Glomerular visceral epithelial cell (primary cell): ENCODE measurements around the gene ZNF121.
"Not testable (repeated sequence)": the region's sequence is repeated elsewhere in the genome, so short reads cannot be mapped to it uniquely, and the experiment has no call there.

ENCODE experiments used
- DNase-seq: peaks from one replicate; pipeline ENCODE4 v3.0.0-alpha.2; 2016; ENCODE audit errors: extremely low spot score

The ZNF121 gene

GRCh38 chr19:9584073-9584833 is at the start of gene ZNF121:
TSS of gene ZNF121 (minus strand) at chr19:9584504. CDS start at chr19:9568097, 16,407 bp downstream.
- DNase-seq = peak; percentile 82

GRCh38 chr19:9627856-9628255 is 43.6 kb upstream of the ZNF121 start:
- DNase-seq = no peak

DNA sequence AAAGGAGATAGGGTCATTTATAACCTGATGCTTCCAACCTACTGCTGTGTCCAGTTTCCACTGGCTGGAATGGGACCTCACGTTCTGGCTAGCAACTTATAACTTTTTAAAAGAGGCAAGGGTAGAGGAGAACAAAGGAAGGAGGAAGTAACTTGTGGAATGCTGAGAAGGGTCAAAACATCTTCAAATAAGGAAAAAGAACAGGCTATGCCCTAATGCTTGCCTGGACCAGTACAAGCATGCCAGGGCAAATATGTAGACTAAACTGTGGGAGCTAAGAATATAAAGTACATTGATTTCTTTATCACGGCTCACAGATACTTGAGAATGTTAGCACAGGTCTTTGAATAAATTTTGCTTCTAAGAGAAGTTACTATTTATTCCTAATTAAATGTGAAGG is 38.2 kb upstream of the ZNF121 start:
- DNase-seq = no peak

DNA sequence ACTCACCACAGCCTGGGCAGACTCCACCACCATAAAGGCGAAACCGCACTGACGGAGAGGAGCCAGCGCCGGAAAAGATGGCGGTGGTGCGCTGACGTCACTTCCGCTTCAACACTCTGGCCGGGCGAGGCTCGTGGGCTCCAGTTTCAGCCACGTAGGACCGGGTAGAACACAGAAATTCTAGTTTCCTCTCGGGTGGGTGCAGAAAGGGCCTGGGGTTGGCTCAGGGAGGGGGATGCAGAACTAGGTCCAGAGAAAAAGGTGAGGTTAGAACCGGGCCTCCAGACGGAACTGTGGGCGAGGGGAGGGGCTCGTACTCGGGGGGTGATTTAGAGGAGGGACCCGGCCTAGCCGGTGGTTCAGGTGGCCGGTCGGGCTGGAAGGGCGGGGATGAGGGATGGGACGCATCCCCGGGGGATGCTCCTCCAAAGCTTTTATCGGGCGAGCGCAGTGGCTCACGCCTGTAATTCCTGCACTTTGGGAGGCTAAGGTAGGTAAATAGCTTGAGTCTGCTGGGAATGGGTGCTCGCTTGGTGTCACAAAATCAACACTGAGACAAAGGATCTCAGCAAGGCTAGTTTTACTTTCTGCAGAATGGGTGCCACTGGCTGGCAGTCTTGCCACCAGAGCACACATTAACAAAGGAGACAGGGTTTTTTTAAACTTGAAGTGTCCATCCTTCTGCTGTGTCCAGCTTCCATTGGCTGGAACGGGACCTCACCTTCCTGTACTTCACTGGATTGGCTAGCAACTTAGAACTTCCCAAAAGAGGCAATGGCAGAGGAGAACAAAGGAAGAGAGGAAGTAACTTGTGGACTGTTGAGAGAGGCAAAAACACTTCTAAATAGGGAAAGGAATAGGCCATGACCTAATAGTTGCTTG is 37.1 kb upstream of the ZNF121 start, which contains the start of gene ZNF561:
ZNF561 (minus strand) TSS at position 77 of the 882 bp plus-strand sequence. CDS start 1,776 bp downstream, outside the sequence.
- peak; percentile 91 for DNase-seq

- DNase-seq = no peak
Measured at GRCh38 chr19:9620842-9621155, 36.5 kb upstream of the ZNF121 start.

DNA sequence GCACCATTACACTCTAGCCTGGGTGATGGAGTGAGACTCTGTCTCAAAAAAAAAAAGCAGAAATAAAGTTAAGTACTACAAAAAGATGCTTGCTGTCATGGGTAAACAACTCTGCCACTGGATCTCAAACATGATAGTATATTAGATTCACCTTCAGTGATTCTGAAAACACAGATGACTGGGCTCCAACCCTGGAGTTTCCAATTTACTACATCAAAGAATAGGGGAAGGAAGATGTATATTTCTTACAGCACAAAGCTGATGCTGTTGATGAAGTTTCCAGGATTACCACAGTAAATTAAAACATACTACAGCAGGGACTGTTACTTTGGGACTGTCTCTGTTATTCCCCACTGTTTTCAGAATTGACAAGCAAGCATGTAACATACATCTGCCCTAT is 31.5 kb upstream of the ZNF121 start:
- no peak for DNase-seq

- DNase-seq = no peak
Measured at GRCh38 chr19:9610484-9611113, 26.3 kb upstream of the ZNF121 start.

DNA sequence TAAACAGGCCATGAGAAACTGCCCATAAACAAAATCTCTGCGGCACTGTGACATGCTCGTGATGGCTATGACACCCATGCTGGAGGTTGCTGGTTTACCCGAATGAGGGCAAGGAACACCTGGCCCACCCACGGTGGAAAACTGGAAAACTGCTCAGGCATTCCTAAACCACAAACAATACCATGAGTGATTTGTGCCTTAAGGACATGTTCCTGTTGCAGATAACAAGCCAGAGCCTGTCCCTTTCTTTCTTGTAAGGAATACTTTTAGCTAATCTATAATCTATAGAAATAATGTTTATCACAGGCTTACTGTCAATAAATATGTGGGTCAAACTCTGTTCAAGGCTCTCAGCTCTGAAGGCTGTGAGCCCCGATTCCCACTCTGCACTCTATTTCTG is 24.6 kb upstream of the ZNF121 start:
- DNase-seq = no peak

GRCh38 chr19:9597027-9597426 is 12.7 kb upstream of the ZNF121 start:
- peak; percentile 68 for DNase-seq

DNA sequence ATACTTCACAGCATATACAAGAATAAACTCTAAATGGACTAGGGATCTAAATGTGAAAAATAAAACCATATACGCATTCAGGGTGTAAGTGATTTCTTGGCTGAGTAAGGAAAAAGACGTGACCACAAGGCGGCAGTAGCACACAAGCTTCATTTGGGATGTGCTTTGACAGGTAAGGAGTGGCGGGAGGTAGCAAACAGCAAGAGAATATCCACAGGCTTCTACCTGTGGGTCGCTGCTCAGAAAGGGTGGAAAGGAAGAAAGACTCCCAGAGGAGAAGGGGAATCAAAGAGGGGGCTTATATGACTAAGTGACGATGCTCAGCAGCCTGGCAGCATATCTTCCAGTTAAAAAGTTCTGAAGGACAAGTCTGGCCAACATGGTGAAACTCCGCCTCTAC is 2.5 kb upstream of the ZNF121 start:
- peak; percentile 73 for DNase-seq

- not testable (repeated sequence) for DNase-seq
Measured at GRCh38 chr19:9582081-9582725, 2.1 kb downstream of the ZNF121 start.

DNA sequence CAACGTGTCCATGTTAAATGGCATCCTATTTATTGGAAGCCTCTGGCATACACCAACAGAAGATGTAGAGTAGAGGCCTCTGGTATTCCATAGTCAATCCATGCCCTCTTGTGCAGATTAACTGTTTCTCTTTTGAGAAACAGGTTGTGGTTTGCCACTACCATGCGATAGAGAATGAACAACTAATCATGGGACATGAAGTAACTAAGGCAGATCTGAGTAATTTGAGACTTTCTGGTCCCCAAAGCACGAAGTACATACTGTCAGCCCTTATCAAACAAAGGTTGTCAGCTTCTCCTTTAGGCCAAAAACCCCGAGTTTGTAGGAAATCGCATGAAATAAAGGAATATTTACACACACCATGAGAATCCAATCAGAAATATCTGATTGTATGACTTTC is 3.6 kb downstream of the ZNF121 start:
- no peak for DNase-seq

DNA sequence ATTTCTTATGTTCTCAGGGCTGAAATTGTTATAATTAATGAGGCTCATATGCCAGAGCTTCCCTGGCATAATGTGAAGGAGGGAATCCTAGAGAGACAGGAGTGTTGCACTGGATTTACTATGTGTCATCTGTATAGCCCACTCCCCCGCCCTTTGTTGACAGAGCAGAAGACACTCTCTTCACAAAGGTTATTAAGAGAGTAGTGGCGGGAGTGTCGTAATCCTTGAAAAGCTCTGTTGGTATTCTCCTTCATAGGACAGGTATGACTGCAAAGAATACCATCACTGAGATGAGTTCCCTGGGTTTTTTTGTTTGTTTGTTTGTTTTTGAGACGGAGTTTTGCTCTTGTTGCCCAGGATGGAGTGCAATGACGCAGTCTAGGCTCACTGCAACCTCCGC is 14.0 kb downstream of the ZNF121 start:
- no peak for DNase-seq

- no peak for DNase-seq
Measured at GRCh38 chr19:9566729-9567128, 17.6 kb downstream of the ZNF121 start.

DNA sequence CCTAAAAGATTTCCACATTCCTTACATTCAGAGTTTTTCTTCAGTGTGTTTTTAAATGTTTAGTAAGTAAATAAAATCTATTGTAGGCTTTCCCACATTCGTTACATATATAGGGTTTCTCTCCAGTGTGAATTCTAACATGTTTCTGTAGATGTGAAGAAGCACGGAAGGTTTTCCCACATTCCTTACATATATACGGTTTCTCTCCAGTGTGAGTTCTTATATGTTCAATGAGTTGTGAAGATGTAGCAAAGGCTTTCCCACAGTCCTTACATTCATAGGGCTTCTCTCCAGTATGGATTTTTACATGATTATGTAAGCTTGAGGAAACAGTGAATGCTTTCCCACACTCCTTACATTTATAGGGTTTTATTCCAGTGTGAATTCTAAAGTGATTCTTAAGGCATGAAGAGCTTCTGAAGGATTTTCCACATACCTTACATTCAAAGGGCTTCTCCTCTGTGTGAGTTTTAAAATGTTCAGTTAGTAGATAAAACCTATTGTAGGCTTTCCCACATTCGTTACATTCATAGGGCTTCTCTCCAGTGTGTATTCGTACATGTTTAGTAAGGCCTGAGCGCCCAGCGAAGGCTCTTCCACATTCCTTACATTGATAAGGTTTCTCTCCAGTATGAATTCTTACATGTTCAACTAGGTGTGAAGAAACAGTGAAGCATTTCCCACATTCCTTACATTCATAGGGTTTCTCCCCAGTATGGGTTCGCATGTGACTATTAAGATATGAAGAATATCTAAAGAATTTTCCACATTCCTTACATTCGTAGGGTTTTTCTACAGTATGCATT is 18.2 kb downstream of the ZNF121 start:
- DNase-seq = no peak

DNA sequence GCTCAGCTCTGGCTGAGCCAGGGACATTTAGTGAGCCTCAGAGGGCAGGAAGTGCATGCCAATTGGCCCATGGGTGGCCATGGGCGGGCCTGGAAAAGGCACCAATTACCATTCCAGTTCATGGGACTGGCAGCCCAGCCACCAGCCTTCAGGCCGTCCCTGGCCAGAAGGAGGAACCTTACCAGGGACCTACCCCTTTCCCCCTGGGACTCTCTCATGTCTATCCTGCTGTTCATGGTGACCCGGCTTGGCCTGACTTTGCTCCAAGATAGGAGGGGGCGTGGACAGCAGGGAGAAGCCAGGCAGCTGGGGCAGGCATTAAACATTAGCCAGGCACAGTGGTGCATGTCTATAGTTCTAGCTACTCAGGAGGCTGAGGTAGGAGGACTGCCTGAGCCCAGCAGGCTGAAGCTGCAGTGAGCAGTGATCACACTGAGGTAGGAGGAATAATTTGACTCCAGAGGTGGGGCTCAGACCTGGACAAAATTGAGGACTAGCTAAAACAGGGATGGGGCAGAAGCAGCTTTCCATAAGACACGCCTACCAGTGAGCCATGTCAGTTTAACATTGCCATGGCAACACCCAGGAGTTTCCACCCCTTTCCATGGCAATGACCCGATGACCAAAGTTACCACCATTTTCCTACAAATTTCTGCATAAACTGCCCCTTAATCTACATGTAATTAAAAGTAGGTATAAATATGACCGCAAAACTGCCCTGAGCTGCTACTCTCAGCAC is 31.6 kb downstream of the ZNF121 start:
- no peak for DNase-seq

DNA sequence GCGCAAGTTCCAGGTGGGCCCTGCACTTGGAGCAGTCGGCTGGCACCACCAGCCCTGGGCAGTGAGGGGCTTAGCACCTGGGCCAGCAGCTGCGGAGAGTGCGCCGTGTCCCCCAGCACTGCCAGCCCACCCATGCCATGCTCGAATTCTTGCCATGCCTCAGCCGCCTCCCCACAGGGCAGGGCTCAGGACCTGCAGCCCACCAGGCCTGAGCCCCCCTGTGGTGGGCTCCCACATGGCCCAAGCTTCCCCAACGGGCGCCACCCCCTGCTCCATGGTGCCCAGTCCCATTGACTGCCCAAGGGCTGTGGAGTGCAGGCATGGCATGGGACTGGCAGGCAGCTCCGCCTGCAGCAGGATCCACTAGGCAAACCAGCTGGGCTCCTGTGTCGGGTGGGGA is 36.4 kb downstream of the ZNF121 start:
- no peak for DNase-seq

DNA sequence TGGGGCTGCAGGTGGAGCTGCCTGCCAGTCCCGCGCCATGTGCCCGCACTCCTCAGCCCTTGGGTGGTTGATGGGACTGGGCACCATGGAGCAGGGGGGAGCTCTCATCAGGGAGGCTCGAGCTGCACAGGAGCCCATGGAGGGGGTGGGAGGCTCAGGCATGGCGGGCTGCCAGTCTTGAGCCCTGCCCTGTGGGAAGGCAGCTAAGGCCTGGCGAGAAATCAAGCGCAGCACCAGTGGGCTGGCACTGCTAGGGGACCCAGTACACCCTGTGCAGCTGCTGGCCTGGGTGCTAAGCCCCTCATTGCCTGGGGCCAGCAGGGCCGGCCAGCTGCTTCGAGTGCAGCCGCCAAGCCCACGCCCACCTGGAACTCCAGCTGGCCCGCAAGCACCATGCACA is 43.0 kb downstream of the ZNF121 start:
- not testable (repeated sequence) for DNase-seq

DNA sequence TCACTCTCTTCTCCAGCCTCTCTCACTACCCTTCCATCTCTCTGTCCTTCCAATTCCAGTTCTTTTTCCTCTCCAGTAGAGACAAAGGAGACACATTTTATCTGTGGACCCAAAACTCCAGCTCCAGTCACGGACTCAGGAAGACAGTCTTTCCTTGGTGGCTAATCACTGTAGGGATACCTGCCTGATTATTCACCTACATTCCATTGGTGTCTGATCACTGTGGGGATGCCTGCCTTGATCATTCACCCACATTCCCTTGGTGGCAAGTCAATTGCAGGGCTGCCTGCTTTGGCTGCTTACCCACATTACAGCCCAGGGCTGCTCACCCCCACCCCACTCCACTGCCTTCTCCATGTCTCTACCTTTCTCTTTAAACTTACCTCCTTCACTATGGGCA is 44.4 kb downstream of the ZNF121 start:
- DNase-seq = not testable (repeated sequence)

- DNase-seq = not testable (repeated sequence)
Measured at GRCh38 chr19:9539201-9539600, 45.1 kb downstream of the ZNF121 start.
